Muscle layer of duodenum (tissue), 2 donors: ENCODE measurements around the gene PECR.

ENCODE experiments used
- H3K27ac ChIP-seq: one replicate; pipeline ENCODE4 v1.7.0; 2013; ENCODE audit warnings: mild to moderate bottlenecking, low read length
- H3K27me3 ChIP-seq: one replicate; pipeline ENCODE4 v1.7.0; 2013; ENCODE audit warnings: low read depth, mild to moderate bottlenecking, control low read depth, low read length
- H3K36me3 ChIP-seq, 2 donors: one replicate each; pipeline ENCODE4 v1.7.0; 2013; ENCODE audit warnings: low read length in 2 of 2, control low read depth in 1 of 2, mild to moderate bottlenecking in 1 of 2; ENCODE audit not compliant: insufficient read depth in 2 of 2, control insufficient read depth in 1 of 2
- H3K4me1 ChIP-seq, 2 donors: one replicate each; pipeline ENCODE4 v1.7.0; 2013; ENCODE audit warnings: low read length in 2 of 2, mild to moderate bottlenecking in 2 of 2, control low read depth in 1 of 2, moderate library complexity in 1 of 2; ENCODE audit not compliant: insufficient read depth in 2 of 2, control insufficient read depth in 1 of 2
- H3K4me3 ChIP-seq, 2 donors: one replicate each; pipeline ENCODE4 v1.7.0; 2013; ENCODE audit warnings: low read length in 2 of 2, low read depth in 1 of 2, mild to moderate bottlenecking in 1 of 2
- H3K9me3 ChIP-seq, 2 donors: one replicate each; pipeline ENCODE4 v1.7.0; 2013; ENCODE audit warnings: low read length in 2 of 2, control low read depth in 1 of 2, mild to moderate bottlenecking in 1 of 2; ENCODE audit not compliant: control insufficient read depth in 1 of 2
- donor health status: healthy.

PECR gene

DNA sequence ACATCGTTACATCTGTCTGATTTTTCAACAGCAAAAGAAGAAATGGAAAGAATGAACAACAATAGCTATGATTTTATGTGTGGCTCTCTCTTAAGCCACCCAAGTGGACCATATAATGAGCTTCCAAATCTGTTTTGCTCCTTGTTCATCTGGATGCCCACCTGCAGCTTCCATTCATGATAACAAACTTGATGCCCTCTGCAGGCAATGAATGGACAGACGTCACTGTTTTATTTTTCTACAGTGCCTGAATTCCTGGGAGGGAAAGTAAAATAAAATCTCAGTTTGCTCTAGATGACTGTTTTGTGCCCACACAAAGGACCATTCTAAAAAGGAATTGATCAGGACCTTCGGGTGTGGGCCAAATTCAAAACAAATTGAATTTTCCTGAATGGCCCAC is 73.2 kb downstream of the PECR start:
- Histone ChIP-seq H3K9me3 (no peaks in the 10 kb centered on the region), H3K27me3 (no peaks in the 10 kb centered on the region), H3K27ac (no peak overlapping the region), H3K4me1 (no peaks in the 10 kb centered on the region), H3K4me3 (no peak overlapping the region), H3K36me3 (no peaks in the 10 kb centered on the region)

DNA sequence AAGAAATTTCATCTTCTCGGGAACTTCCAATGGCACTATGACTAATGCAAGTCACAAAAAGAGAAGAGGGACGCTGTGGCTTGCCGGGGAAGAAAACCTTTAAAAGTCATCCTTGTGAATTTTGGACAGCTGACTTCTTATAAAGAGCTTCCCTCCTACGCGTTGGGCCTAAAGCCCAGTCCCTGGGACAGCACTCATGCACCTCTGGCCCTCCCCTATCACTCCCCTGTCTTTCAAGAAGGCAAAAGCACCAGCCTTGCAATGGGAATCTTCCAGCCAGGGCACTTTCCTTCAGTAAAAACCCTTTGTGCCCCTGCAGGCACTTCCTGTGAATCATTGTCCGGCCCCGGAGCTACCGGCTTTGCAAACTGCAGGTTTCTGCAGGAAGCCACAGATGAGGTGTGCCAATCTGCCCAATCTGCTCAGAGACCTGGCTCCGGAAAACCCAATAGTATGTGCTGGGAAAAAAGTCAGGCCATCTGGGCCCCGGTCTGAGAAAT is 75.4 kb downstream of the PECR start:
- H3K9me3 ChIP-seq = no peaks in the 10 kb centered on the region
- H3K4me1 ChIP-seq = no peaks in the 10 kb centered on the region
- H3K27me3 ChIP-seq = no peaks in the 10 kb centered on the region
- H3K4me3 ChIP-seq = no peak overlapping the region
- no peaks in the 10 kb centered on the region for H3K36me3 ChIP-seq
- H3K27ac ChIP-seq = no peak overlapping the region

DNA sequence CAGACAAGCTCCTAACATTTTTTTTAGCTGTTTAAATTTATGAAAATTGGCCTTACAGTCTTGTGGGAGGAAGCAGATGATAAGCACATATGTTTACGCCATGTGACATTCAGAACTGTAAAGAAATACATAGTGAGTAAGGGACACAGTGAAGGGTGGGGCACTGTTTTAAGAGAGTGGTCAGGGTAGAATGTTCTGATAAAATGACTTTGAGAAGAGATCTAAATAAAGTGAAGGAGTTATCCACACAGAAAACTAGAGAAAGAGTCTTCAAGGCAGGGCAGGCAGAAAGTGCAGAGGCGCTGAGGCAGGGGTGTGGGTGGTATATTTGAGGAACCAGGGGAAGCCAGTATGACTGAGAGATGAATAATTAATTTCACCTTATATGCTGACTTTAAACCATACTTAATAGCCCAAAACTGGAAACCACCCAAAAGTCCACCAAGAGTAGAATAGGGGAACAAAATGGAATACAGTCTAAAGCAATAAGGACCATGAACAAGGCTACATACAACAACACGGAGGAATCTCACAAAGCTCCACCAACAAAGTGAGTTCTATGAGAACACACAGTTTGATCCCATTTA is 76.8 kb downstream of the PECR start:
- H3K27ac ChIP-seq = no peak overlapping the region
- H3K27me3 ChIP-seq = no peaks in the 10 kb centered on the region
- no peaks in the 10 kb centered on the region for H3K9me3 ChIP-seq
- no peak overlapping the region for H3K4me3 ChIP-seq
- H3K4me1 ChIP-seq = no peaks in the 10 kb centered on the region
- H3K36me3 ChIP-seq = no peaks in the 10 kb centered on the region

DNA sequence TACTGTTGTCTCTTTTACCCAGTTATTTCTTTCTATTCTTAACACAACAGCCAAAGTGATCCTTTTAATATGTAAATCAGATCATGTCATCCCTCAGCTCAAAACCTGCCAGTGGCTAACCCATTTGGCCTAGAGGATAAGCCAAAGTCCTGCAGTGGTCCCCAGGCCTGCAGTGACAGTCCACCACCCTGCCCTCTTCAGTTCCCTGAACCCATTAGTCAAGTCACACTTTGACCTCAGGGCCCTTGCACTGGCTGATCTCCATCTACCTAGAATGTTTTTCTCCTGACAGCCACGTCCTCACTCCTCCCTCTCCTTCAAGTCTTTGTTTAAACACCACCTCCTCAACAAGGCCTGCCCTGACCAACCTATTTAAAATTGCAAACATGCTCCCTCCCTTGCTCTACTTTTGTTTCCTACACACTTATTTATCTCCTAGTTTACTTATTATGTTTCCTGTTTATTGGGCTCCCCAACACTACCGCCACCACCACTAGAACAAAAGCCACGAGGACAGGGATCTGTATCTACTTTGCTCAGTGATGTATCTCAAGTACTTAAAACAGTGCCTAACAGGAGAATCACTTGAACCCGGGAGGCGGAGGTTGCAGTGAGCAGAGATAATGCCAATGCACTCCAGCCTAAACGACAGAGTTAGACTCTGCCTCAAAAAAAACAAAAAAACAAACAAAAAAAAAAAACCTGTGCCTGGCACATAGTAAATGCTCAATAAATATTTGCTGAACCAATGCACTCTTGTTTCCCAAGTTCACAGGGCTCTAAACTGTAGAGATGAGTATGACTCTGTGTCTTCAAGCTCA is 77.5 kb downstream of the PECR start:
- no peak overlapping the region for H3K4me3 ChIP-seq
- no peak overlapping the region for H3K27ac ChIP-seq
- H3K36me3 ChIP-seq = no peaks in the 10 kb centered on the region
- no peaks in the 10 kb centered on the region for H3K4me1 ChIP-seq
- H3K27me3 ChIP-seq = no peaks in the 10 kb centered on the region
- no peaks in the 10 kb centered on the region for H3K9me3 ChIP-seq

DNA sequence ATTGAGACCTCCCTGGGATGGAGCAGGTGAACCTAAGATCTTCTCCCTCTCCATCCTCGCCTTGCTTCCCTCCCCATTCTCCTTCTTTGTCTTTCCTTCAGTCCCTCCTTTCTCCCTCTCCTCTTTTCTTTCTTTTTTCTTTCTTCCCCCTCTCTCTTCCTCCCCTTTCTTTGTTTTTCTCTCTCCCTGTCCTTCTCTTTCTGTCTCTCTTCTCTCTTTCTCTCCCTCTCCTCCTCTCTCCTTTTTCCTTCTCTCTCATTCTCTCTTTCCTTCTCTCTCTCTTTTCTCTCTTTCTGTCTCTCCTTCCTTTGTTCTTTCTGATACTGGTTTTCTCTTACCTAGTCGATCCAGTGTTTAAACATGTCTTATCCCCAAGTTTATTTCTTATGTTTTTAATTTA is 78.9 kb downstream of the PECR start:
- Histone ChIP-seq H3K36me3 (no peaks in the 10 kb centered on the region), H3K4me1 (no peaks in the 10 kb centered on the region), H3K4me3 (no peak overlapping the region), H3K9me3 (no peaks in the 10 kb centered on the region), H3K27me3 (no peaks in the 10 kb centered on the region), H3K27ac (no peak overlapping the region)

DNA sequence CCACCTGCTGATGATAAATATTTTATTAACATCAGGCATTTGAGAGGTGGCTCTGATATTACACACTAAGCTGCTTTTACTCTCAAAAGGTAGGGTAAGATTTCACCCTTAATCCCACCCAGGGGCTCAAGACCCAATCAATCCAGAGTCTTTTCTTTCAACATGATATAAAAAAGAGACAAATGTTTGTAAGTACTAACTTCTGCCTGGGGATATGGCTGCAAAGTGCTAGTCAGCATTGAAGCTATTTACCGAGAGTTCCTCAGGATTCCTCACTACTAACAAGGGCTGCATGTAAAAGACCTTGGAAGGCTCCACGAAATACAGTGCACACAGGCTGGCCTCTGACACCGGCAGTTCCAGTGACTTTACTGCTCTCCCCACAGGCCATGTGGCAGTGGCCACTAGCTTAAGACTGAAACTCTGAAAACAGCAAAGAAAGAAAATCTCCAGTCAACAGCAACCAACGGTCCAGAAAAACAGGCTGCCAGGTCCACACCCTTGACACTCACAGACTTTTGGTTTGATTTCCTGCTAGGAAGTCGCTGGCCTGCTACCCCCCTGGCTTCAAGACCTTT is 79.4 kb downstream of the PECR start:
- Histone ChIP-seq H3K27ac (no peak overlapping the region), H3K4me3 (no peak overlapping the region), H3K27me3 (no peaks in the 10 kb centered on the region), H3K36me3 (no peaks in the 10 kb centered on the region), H3K4me1 (no peaks in the 10 kb centered on the region), H3K9me3 (no peaks in the 10 kb centered on the region)

DNA sequence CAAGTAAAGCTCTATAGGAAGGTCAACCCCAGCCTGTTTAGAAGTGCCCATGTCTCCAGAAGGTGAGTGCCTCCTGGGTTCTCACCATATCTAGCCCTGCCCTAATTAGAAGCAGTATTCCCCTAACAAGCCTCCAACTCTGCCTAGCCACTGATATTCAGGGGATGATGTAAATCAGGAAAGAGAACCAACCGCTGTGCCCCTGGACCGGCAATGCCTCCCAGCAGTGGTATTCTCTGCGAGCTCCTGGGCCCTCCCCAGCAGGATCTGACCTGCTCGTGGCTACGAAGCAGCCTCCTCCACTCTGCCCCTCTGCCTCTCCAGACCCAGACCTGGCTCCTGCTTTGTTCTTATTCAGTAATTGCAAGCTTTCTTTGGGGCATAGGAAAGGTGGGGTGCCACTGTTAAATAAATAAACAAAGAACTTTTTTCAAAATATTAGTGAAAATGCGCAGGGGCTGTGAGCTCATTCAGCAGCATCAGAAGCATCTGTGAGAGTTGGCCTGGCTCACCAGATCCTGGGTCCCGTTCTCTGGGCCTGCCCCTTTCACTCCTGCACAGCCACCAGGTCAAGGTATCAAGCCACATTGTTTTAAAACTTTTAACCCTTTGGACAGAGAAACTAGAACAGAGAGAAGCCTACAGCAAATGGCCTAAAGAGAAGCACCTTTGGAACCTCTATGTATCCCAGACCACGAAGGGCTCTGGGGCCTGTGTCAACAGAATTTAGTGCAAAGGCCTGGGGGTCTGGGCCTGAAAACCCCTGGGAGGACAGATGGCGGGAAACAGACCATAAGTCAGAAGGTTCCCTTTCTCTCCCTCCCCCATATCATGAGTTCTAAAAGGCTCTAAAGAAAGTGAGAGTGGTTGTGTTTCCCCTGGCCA is 80.2 kb downstream of the PECR start:
- H3K27me3 ChIP-seq = no peaks in the 10 kb centered on the region
- H3K4me3 ChIP-seq = no peak overlapping the region
- no peak overlapping the region for H3K27ac ChIP-seq
- no peaks in the 10 kb centered on the region for H3K9me3 ChIP-seq
- no peaks in the 10 kb centered on the region for H3K4me1 ChIP-seq
- no peaks in the 10 kb centered on the region for H3K36me3 ChIP-seq

DNA sequence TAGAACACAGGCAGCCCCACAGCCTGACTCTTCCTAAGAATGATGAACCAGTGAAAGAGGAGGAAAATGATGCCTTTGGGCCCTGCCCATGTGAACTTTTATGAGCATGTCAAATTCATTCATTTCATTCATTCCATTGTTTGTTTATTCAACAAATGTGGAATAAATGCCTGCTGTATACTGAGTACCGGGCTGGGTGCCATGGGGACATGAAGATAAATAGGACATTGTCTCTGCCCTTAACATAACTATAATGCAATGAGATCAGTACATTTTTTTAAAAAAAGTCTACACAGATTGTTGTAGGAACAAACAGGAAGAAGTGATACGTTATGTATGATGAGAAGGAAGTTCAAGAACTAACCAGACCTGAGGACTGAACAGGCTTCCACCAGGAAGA is 83.0 kb downstream of the PECR start:
- Histone ChIP-seq H3K4me1 (no peaks in the 10 kb centered on the region), H3K9me3 (no peaks in the 10 kb centered on the region), H3K27ac (no peak overlapping the region), H3K4me3 (no peak overlapping the region), H3K36me3 (peaks cover 0 to 7% of the 10 kb centered on the region in 2 donors), H3K27me3 (no peaks in the 10 kb centered on the region)

DNA sequence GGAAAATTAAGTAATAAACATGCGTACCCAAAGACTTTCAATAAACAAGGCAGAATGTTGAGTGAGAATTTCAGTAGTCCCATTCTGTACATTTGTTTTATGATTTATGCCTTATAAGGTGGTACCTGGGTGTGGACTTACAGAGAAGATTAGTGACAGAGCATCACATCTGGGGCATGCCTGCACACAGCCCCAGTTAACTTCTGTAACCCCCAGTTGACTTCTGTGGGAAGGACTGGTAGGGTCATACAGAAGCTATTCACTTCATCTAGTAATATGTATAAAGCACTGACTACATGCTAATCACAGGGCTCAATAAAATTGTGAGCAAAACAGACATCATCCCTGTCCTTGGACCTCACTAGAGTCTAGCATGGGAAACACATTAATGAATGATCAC is 84.4 kb downstream of the PECR start:
- Histone ChIP-seq H3K36me3 (peaks cover 0 to 7% of the 10 kb centered on the region in 2 donors), H3K27me3 (no peaks in the 10 kb centered on the region), H3K9me3 (no peaks in the 10 kb centered on the region), H3K4me3 (no peak overlapping the region), H3K27ac (no peak overlapping the region), H3K4me1 (no peaks in the 10 kb centered on the region)

DNA sequence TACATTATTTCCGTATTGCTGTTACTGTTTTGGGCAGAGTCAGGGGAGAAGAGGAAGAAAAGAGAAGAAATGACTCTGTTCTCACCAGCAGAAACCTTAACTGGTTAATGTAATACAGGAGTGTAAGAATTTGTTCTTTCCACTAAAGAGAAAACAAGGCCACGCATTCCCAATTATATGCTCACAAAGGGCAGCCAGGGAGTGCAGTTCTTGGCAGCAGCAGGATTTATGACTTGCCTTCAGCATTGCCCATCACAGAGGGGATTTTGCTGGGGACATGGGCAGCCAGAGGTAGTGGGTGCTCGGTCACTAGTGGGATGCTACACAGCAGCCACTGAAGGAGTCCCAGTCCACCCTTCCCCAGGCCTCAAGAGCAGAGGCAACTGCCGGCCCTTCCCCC is 86.7 kb downstream of the PECR start:
- H3K36me3 ChIP-seq = peaks cover 0 to 7% of the 10 kb centered on the region in 2 donors
- H3K4me3 ChIP-seq = no peak overlapping the region
- no peak overlapping the region for H3K27ac ChIP-seq
- no peaks in the 10 kb centered on the region for H3K27me3 ChIP-seq
- no peaks in the 10 kb centered on the region for H3K4me1 ChIP-seq
- H3K9me3 ChIP-seq = no peaks in the 10 kb centered on the region
